HG02763 (cell line): ENCODE data around the gene EIF3J.

Experiments used
- ATAC-seq: cut with Tn5 transposase; IDR thresholded peaks from one replicate; pipeline ENCODE4 v1.9.1; 2021; ENCODE audit warnings: mild to moderate bottlenecking, moderate library complexity; ENCODE audit not compliant: unreplicated experiment

Gene EIF3J

DNA sequence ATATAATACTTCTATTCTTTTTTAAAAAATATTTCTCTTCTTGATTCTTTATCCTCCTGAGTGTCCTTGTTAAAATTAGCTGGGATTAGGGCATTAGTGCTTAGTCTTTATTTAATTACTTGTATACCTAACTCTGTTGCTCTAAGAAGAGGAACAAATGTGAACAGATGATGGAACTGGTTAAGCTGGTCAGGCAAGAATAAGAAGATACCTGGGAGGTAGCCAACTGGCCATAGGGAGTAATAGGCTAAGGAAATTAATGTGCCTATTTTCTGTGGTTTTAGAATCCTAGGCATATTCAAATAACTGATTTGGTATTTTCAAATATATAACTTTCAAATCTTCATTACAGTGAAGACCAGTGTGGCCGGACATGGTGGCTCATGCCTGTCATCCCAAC is 54.4 kb downstream of the EIF3J start:
- no peak for ATAC-seq

DNA sequence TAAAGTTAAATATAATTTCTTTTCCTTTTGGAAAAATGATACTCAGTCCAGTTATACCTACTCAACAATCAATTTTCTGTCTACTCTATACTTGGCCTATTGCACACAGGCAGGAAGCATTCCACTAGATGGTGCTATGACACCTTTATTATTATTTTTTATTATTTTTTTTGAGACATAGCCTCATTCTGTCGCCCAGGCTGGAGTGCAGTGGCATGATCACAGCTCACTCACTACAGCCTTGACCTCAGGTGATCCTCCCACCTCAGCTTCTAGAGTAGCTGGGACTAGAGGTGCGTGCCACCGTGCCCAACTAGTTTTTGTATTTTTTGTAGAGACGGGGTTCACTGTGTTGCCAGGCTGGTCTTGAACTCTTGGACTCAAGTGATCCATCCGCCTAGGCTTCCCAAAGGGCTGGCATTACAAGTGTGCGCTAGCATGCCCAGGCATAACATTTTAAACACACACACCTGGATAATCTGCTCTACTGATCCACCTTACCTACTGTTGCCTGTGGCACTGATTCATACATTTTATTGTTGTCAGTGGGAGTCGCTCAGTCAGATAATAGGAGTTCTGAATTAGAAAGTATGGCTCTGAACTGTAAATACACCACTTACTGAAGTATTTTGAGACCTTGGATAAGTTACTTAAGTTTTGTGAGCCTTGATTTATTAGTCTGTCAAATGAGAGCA is 56.2 kb downstream of the EIF3J start:
- no peak for ATAC-seq

DNA sequence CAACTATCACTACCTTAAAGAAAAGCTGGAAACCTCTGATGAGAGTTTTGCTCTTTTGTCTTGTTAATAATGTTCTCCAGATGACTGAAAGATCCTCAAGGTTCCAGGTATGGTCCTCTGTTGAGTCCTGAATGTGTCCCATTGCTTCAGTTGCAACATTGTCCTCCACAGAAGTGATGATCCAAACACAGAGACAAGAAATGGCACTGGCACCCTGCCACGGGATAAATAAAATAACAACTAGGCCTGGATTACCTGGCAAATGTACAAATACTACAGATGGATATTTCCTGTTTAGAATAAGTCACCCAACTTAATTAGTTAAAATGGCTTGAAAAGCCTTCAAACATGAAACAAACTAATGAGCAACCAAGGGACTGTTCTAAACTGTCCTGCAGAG is 58.3 kb downstream of the EIF3J start:
- no peak for ATAC-seq

DNA sequence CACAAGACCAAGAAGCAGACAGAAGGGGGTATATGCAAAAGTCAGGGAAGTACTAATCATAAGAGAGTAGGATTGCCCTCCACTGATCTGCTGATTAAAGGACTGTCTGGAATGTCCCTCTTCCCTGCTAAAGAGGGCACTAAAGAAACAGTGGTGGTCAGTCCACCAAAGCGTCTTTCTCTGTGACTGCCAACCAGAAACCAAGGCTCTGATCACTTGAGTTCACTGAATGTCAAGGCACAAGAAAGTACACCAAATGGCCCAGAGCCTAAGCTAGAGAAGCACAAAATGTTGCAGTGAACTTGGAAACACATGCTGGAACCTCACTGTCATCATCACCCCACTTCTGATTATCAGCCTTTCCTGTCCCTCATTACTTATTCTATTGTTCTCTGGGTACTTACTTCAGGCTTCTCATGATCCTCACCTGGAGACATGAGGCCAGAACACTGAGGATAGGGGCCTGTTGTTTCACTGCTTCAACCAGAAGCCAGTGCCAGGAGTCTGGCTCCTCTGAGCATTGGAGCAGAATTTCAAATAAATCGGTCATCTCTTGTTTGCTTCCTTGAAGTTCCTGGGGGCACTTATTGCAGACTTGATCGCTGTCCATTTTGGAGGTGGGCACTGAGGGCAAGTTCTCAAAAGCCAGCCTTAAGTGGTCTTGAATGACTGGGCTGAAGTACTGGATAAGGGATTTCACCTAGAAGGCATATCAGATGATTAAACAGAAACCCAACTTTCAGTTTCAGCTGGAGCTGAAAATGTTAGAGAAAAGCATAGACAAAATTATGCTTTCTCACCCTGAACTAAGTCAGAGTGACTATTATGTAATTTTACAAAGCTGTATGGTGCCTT is 58.9 kb downstream of the EIF3J start:
- no peak for ATAC-seq

DNA sequence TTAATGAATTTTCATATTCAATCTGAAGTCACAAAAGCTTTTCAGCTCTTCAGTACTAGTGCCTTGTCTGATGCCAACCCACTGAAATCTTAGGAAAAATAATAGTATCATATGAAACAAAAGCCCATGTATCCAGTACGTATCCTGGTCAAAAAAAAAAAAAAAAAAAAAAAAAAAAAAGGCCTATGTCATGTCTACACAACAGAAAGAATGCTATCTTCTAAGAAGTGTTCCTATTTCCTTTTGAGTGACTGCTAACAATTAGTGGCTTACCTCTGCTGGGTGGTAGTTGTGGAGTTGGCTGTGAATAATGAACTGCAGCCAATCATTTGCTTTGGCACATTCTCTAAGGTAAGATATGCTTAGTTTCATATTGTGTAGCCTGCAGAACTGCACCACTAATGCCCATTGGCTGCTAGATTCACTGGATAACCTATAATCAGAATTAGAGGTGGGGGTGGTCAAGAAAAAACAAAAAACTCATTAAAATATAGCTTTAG is 59.6 kb downstream of the EIF3J start:
- no peak for ATAC-seq

DNA sequence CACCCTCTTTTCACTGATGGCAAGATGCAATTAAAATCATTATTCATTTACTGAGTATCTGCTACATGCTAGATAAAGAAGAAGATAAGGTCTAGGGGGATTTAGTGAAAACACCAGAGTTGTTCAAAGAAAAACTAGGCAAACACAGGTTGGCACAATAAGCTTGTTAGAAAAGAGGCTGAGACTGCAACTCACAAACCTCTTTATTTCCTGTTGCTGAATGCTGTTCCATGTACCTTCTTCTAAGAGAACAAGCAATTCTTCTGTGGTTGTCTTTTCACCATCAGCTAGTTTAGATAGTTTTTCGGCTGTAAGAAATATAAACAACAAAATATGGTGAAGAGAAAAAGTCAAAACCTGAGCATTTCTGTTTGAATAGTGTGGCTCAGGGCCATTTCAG is 61.1 kb downstream of the EIF3J start:
- no peak for ATAC-seq

DNA sequence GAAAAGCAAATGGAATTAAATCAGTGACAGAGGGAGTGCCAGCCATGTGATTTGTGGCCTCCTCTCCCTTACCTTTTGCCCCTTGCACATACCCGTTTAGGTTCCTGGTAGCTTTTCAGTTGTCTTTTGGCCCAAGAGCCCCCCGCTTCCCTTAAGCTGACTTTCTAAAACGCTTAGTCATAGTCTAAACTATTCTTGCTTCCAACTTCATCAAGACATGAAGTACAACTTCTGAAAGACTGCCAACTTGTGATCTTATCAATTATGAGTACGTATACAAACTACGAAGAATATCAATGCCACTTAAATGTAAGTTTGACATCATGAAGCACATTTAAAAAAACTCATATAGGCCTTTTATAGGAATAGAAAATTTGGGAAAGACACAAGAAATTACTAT is 61.9 kb downstream of the EIF3J start:
- ATAC-seq, result no peak

DNA sequence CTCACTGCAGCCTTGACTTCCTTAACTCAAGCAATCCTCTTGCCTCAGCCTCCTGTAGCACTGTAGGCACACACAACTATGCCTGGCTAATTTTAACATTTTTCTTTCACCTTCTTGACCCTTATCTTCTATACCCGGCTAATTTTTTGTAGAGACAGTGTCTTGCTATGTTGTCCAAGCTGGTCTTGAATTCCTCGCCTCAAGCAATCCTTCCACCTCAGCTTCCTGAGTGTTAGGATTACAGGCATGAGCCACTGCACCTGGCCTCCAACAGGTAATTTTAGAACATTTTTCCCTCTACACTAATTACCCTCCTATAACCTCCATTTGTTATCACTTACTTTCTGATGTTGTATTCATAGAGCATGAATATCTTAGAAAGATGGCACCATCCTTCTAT is 66.2 kb downstream of the EIF3J start:
- no peak for ATAC-seq

DNA sequence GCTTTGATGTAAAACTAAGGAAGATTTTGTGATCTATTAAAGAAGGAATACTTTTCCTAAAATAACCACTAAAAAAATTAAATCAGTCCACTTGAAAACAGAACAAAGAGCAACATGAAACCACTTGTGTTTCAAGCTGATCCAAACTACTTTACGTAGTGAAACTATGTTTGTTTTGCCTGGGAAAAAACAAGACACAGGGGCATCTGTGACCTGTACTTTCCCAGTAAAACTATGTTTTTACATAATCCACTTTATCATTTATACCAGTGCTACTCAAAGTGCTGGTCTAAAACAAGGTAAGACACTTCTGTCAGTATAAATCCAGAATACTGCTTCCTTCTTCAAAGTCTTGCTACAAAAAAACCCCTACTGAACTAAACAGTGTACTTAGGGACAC is 69.8 kb downstream of the EIF3J start:
- ATAC-seq, result no peak
